T-helper 1 cell treated with Interleukin-12 subunit alpha and Interleukin-12 subunit beta and Interleukin-4 antibody, amounts not matched to agents 30 ng/mL and 1 ng/mL, for 36 hours (primary cell): ENCODE data around the gene RNU4-1. TPM values are rescaled to one million over a fixed set of nuclear protein-coding genes. Genes with fewer than 3 reads are reported as not detected.

Experiments used
- intact Hi-C: fragments of 100-400 bp; cut with micrococcal nuclease; formaldehyde crosslinking; loops from one replicate; pipeline ENCODE4 v1.15.1; 2024
- total RNA-seq: library from RNA; stranded (reverse); gene quantifications from 2 replicates; pipeline ENCODE4 v1.2.3, GENCODE V29; 2022

Gene RNU4-1
- total RNA-seq, 1 donor from 2014 or later: 2,820 TPM

DNA sequence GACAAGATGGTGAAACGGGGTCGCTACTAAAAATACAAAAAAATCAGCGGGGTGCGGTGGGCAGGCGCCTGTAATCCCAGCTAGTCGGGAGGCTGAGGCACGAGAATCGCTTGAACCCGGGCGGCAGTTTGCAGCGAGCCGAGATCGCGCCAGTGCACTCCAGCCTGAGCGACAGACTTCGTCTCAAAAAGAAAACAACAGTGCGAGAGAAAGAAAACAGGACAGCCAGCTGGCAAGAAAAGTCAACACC lies 701 bp downstream of the RNU4-1 start:
- intact Hi-C loops: loop anchor here (1.0 to 5.0 kb wide), 6 partner anchors 32 to 1110 kb away; partner anchors contain the start of genes COX6A1, RNF34 and SPPL3

- intact Hi-C loops: loop anchor here (1.0 to 5.0 kb wide), 11 partner anchors 25 to 1112 kb away; partner anchors contain the start of genes BICDL1, PXN, RNF34 and RPLP0
Measured at GRCh38 chr12:120290609-120291305, 2.3 kb downstream of the RNU4-1 start.

GRCh38 chr12:120287491-120287890 lies 5.5 kb downstream of the RNU4-1 start:
- intact Hi-C loops: no loop called here

- intact Hi-C loops: no loop called here
Measured at GRCh38 chr12:120286768-120287490, 6.1 kb downstream of the RNU4-1 start.

DNA sequence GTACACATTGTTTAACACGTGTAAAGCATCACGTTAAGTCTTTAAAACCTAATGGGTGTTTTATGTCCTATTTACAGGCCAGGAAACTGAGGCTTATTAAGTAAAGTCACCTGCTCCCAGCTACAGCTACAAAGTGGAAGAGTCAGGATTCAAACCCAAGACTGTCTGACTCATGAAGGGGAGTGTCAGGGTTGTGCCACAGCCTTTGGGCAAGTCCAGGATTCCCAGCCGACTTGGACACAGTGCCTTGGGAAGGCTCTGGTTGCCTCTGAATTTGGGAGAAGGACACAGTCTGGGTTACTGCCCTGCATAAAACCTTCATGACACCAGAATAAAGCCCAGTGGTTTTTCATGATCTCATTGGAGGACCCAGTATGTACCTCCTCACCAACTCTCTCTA lies 8.7 kb downstream of the RNU4-1 start:
- intact Hi-C loops: no loop called here

DNA sequence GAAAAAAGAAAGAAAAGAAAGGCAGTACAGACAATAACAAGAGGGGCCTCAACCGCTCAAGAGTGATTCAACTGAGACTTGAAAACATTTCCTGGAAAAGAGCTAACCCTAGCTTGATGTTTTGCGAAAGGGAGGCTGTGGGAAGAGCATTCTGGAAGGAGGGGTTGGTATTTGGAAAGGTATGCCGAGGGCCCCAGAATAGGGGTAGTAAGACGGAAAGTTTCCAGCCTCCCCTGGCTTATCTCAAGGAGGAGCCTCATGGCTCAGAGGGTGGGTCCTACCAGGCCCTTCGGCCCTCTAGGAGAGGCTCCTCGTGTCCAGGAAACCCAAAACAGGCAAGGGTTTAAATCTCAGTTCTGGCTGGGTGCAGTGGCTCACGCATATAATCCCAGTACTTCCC lies 9.7 kb downstream of the RNU4-1 start:
- intact Hi-C loops: no loop called here

DNA sequence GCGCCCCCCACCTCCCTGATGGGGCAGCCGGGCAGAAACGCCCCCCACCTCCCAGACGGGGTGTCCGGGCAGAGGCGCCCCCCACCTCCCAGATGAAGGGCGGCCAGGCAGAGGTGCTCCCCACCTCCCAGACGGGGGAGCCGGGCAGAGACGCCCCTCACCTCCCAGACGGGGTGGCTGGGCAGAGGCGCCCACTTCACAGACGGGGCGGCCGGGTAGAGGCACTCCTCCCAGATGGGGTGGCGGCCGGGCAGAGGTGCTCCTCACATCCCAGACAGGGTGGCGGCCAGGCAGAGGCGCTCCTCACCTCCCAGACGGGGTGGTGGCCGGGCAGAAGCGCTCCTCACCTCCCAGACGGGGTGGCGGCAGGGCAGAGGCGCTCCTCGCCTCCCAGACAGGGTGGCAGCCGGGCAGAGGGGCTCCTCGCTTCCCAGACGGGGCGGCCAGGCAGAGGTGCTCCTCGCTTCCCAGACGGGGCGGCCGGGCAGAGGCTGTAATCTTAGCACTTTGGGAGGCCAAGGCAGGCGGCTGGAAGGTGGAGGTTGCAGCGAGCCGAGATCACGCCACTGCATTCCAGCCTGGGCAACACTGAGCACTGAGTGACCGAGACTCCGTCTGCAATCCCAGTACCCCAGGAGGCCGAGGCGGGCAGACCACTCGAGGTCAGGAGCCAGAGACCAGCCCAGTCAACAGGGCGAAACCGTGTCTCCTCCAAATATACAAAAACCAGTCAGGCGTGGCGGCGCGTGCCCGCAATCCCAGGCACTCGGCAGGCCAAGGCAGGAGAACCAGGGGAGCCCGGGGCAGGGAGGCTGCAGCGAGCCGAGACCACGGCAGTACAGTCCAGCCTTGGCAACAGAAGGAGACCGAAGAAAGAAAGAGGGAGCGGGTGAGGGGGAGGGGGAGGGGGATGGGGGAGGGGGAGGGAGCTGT lies 14.6 kb downstream of the RNU4-1 start:
- intact Hi-C loops: no loop called here

GRCh38 chr12:120276734-120277133 lies 16.3 kb downstream of the RNU4-1 start:
- intact Hi-C loops: no loop called here

DNA sequence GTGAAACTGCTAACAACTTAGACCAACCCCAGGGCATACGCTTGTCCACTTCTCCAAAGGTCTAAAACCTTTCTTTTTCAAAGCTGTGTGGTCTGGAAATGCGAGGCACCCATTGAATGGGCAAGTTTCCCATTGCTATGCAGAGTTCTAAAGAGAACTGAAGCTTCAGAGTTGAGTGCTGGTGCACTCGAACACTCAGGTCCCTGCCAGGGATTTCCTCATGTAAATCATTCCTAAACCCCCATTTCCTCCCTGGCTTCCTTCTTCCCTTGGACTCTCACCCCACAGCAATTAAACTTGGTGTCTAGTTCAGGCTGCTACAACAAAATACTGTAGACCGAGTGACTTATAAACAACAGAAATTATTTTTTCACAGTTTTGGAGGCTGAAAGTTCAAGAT lies 25.3 kb downstream of the RNU4-1 start:
- intact Hi-C loops: loop anchor here (5.0 kb wide), 1 partner anchor 280 kb away; the partner anchor contains the start of gene BICDL1

GRCh38 chr12:120266180-120266870 lies 26.7 kb downstream of the RNU4-1 start:
- intact Hi-C loops: loop anchor here (5.0 kb wide), 1 partner anchor 279 kb away; the partner anchor contains the start of gene BICDL1

DNA sequence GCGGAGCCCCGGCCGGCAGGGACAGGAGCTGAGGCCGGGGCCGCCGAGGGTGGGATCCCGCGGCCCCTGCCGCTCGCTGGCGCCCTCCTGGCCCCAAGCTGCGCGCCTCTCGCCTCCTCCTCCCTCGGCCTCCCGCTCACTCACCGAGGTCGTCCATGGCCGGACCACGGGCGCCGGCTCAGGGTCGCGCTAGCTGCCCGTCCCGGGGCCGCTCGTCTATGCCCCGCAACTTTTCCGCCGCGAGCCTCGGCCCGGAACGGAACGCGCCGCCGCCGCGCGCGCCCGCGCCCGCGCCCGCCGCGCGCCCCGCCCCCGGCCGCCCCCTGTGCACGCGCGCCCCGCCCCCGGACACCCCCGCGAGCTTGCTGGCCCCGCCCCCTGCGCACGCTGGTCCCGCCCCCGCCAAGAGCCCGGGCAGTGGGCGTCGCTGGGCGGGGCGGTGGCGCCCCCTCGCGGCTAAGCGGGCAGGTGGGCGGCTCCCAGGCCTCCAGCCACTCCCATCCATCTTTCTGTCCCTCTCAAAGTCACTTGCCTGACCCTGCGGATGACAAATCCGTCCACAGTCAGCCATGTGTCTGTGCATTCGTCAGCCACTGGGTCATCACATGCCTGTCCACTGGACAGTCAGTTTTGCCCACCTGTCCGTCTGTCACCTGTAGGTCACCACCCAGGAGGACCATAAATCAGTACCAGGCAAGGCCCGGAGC lies 27.4 kb downstream of the RNU4-1 start, which contains the start of gene PXN:
TSS of gene PXN (minus strand) at position 258 of the 707 bp plus-strand sequence. CDS start at position 157, 101 bp downstream.
- intact Hi-C loops: loop anchor here (1.0 to 5.0 kb wide), 8 partner anchors 26 to 278 kb away; partner anchors contain the start of genes BICDL1, RAB35, RNU4-2 and RPLP0

- intact Hi-C loops: loop anchor here (1.0 to 5.0 kb wide), 9 partner anchors 13 to 278 kb away; partner anchors contain the start of genes BICDL1, RAB35, RNU4-2 and RPLP0
Measured at GRCh38 chr12:120264904-120265472, 28.0 kb downstream of the RNU4-1 start.

DNA sequence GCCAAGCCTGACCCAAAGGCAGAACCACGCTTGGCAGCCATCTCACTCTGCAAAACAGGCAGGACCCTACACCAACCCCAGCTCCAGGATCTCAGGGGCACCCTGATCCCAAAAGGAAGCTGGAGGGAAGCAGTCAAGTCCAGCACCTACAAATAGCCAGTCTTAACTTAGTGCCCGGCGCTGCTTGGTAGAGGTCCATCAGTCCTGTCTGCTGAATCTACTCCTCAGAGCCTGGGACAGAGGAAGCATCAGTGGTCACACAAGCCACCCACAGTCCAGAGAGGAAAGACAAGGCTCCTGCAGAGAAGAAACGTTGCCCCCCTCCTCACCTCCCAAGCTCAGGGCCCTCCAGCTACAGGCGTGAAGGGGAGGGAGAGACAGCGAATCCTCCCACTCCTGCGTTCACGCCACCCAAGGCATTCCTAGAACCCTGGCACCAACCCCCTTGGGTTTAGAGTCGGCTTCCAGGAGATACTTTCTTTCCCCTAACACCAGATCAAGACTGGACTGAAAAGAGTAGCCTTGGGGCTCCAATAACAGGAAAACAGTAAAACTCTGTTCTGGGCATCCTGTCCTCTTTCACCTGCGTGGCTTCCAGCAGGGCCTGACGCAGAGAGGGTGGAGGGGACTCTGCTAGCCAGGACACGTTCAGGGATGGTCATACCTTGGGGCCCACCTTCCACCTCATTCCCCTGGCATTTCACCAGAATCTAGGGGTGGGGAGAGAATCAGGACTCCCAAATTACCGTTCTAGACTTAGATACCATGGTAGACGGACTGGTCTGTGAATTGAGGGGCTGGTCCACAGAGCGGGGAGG lies 28.7 kb downstream of the RNU4-1 start:
- intact Hi-C loops: loop anchor here (1.0 to 2.0 kb wide), 3 partner anchors 12 to 147 kb away; partner anchors contain the start of gene RAB35

DNA sequence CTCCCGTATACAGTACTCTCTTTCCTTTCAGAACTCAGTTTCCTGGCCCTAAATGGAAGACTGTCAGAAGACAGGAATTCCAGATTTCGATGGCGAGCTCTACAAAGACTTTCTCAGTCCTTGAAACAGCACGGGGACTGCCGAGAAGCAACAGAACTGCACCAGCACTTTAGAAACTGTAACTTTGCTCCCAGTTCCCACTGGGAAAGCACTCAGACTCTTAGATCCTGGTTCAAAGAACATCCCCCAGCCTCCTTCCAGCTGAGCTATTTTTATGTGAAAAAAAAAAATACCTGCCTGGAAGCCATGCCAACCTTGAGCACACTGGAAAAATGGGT lies 29.3 kb downstream of the RNU4-1 start:
- intact Hi-C loops: loop anchor here (1.0 to 2.0 kb wide), 3 partner anchors 11 to 147 kb away; partner anchors contain the start of gene RAB35

GRCh38 chr12:120262852-120263747 lies 29.9 kb downstream of the RNU4-1 start:
- intact Hi-C loops: no loop called here

DNA sequence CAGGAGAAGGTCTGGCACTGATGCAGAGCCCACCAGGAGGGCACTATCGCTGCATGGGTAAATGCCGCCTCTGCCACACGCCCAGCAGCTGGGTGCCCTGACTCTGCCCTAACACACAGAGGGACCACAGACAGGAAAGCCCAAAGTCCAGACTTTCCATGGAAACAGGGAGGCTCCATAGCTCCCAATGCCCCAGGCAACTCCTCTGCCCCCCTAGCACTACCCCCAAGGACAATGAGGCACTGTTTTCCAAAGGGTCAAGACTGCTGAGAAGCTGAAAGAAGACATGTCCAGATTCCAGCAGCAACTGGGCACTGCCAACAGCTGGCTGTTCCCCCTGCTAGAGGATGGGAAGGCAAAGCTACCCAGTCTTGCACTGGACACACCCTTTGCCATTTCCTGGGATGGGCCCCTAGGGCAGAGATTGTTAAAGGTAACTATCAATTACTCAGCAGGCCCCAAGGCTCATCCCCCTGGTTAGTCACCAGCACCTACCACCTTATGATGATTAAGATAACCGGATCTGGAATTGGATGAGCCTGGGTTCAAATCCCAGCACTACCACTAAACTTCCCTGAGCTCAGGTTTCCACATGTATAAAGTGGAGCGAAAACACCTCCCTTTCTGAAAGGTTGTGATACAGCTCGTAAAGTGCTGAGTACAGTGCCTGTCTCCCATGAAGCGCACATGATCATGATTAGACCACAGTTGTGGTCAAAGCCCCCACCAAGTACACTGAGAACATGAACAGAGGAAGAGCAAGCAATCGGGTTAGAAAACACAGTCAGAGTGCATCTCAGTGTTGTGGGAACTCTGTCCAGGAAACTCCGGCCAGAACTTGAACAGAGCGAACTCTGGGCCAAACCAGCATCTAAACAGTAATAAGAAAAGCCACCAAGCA lies 30.8 kb downstream of the RNU4-1 start:
- intact Hi-C loops: no loop called here

DNA sequence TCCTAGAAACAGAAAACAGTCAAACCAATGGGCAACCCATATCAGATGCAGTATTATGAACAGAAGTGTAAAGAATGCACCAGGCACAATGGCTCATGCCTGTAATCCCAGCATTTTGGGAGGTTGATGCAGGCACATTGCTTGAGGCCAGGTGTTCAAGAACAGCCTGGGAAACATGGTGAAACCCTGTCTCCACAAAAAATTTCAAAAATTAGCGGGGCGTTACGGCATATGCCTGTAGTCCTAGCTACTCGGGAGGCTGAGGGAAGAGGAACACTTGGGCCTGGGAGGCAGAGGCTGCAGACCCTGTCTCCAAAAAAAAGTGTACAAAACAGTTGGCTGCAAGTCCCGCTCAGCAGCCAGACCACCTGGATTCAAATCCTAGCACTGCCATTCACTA lies 32.4 kb downstream of the RNU4-1 start:
- intact Hi-C loops: no loop called here
